IMR-90 (cell line): ENCODE results near the gene ZNF443. TPM values are rescaled to one million over a fixed set of nuclear protein-coding genes. Genes with fewer than 3 reads are reported as not detected.

ENCODE experiments used
- ATAC-seq: fragments of 200-7000 bp; cut with Tn5 transposase; 2 replicates; pipeline ENCODE4 v1.9.1; 2020; ENCODE audit warnings: low read depth, mild to moderate bottlenecking, moderate library complexity
- BruUV-seq: library from RNA; stranded (reverse); fragments of 400-500 nt; replicated peaks from 2 replicates; lab custom pipeline; 2021; lab: Mats Ljungman, UMichigan
- CTCF ChIA-PET: fragments of 300-600 bp; formaldehyde crosslinking; extraction: SDS; loops from one replicate; lab custom pipeline; 2021; ENCODE audit warnings: antibody characterized with exemption; lab: Yijun Ruan, JAX
- POLR2A ChIA-PET: fragments of 300-600 bp; sonication (Branson Sonifier 250); formaldehyde crosslinking; loops from one replicate; lab custom pipeline; 2022; ENCODE audit warnings: antibody characterized with exemption; ENCODE audit not compliant: unreplicated experiment; lab: Charles Lee
- DNase-seq: peaks from one replicate; pipeline ENCODE4 v3.0.0; 2013
- H2AFZ ChIP-seq: replicated peaks from 2 replicates; pipeline ENCODE3; 2013; ENCODE audit warnings: low read length, mild to moderate bottlenecking; ENCODE audit not compliant: poor library complexity
- H2AK5ac ChIP-seq: 2 replicates; pipeline ENCODE4 v1.6.1; 2013; ENCODE audit warnings: low read depth, low read length, inconsistent platforms
- H2AK9ac ChIP-seq: replicated peaks from 2 replicates; pipeline ENCODE3; 2013; ENCODE audit warnings: mild to moderate bottlenecking, low read depth, low read length, moderate library complexity; ENCODE audit not compliant: poor library complexity
- H2BK120ac ChIP-seq: 2 replicates; pipeline ENCODE4 v1.6.1; 2013; ENCODE audit warnings: low read depth, low read length, inconsistent platforms
- H2BK15ac ChIP-seq: 3 replicates; pipeline ENCODE4 v1.6.1; 2013; ENCODE audit warnings: low read depth, low read length, inconsistent platforms
- H2BK20ac ChIP-seq: 2 replicates; pipeline ENCODE4 v1.6.1; 2013; ENCODE audit warnings: low read depth, mild to moderate bottlenecking, inconsistent platforms, low read length, moderate library complexity
- H2BK5ac ChIP-seq: 2 replicates; pipeline ENCODE4 v1.6.1; 2013; ENCODE audit warnings: mild to moderate bottlenecking, low read depth, low read length, inconsistent platforms; ENCODE audit not compliant: poor library complexity, severe bottlenecking
- H3K14ac ChIP-seq: replicated peaks from 2 replicates; pipeline ENCODE4 v1.6.1; 2013; ENCODE audit warnings: low read depth, low read length, inconsistent platforms
- H3K18ac ChIP-seq: 2 replicates; pipeline ENCODE4 v1.6.1; 2013; ENCODE audit warnings: low read depth, low read length, control low read depth
- H3K23ac ChIP-seq: 2 replicates; pipeline ENCODE4 v1.6.1; 2013; ENCODE audit warnings: low read depth, low read length, inconsistent platforms
- H3K27ac ChIP-seq: 2 replicates; pipeline ENCODE4 v1.5.1; 2013; ENCODE audit warnings: mild to moderate bottlenecking, control low read depth, low read length; ENCODE audit not compliant: insufficient read depth
- H3K27me3 ChIP-seq: 2 replicates; pipeline ENCODE4 v1.6.1; 2013; ENCODE audit warnings: low read length; ENCODE audit not compliant: control insufficient read depth, insufficient read depth
- H3K36me3 ChIP-seq: 2 replicates; pipeline ENCODE4 v1.6.1; 2013; ENCODE audit warnings: low read length, mixed read lengths; ENCODE audit not compliant: control insufficient read depth, insufficient read depth
- H3K4ac ChIP-seq: 2 replicates; pipeline ENCODE4 v1.6.1; 2013; ENCODE audit warnings: low read depth, low read length, inconsistent platforms
- H3K4me1 ChIP-seq: 2 replicates; pipeline ENCODE4 v1.6.1; 2013; ENCODE audit warnings: low read length, mixed read lengths; ENCODE audit not compliant: control insufficient read depth, insufficient read depth
- H3K4me2 ChIP-seq: 2 replicates; pipeline ENCODE4 v1.6.1; 2013; ENCODE audit warnings: low read depth, mild to moderate bottlenecking, control low read depth, low read length, moderate library complexity
- H3K4me3 ChIP-seq: 2 replicates; pipeline ENCODE4 v1.5.1; 2013; ENCODE audit warnings: low read depth, mild to moderate bottlenecking, control low read depth, low read length, moderate library complexity; ENCODE audit not compliant: insufficient read depth
- H3K56ac ChIP-seq: 2 replicates; pipeline ENCODE4 v1.6.1; 2013; ENCODE audit warnings: low read length, inconsistent platforms; ENCODE audit not compliant: insufficient read depth; ENCODE audit errors: extremely low read depth
- H3K79me1 ChIP-seq, 2 experiments: 2 replicates each; pipeline ENCODE4 v1.6.1; 2013; ENCODE audit warnings: low read length in 2 of 2, inconsistent platforms in 1 of 2, low read depth in 1 of 2
- H3K9ac ChIP-seq: 2 replicates; pipeline ENCODE4 v1.6.1; 2013; ENCODE audit warnings: low read depth, low read length, control low read depth
- H3K9me1 ChIP-seq: 2 replicates; pipeline ENCODE4 v1.6.1; 2013; ENCODE audit warnings: low read length, inconsistent platforms; ENCODE audit not compliant: insufficient read depth
- H3K9me3 ChIP-seq: 2 replicates; pipeline ENCODE4 v1.6.1; 2013; ENCODE audit warnings: low read length; ENCODE audit not compliant: control insufficient read depth, insufficient read depth
- H4K20me1 ChIP-seq: 2 replicates; pipeline ENCODE4 v1.6.1; 2013; ENCODE audit warnings: low read length, inconsistent platforms; ENCODE audit not compliant: insufficient read depth
- H4K5ac ChIP-seq: 2 replicates; pipeline ENCODE4 v1.6.1; 2013; ENCODE audit warnings: mild to moderate bottlenecking, low read depth, low read length, control low read depth
- H4K8ac ChIP-seq, 2 experiments: 2 replicates each; pipeline ENCODE4 v1.6.1; 2013; ENCODE audit warnings: low read depth in 2 of 2, low read length in 2 of 2, control low read depth in 1 of 2, inconsistent platforms in 1 of 2
- H4K91ac ChIP-seq: 2 replicates; pipeline ENCODE4 v1.6.1; 2013; ENCODE audit warnings: low read depth, low read length, inconsistent platforms; ENCODE audit not compliant: insufficient read depth
- BHLHE40 ChIP-seq: fragments of 150-350 bp; IDR thresholded peaks from 2 replicates; pipeline ENCODE4 v1.6.1; 2016; ENCODE audit warnings: mild to moderate bottlenecking, low read depth, low read length
- CEBPB ChIP-seq: IDR thresholded peaks from 2 replicates; pipeline ENCODE4 v1.6.1; 2012; ENCODE audit warnings: low read depth, low read length, improper control_type of control experiment
- MAZ ChIP-seq: IDR thresholded peaks from 2 replicates; pipeline ENCODE4 v1.6.1; 2012; ENCODE audit warnings: low read depth, mild to moderate bottlenecking, low read length, improper control_type of control experiment, moderate library complexity, borderline replicate concordance
- MXI1 ChIP-seq: IDR thresholded peaks from 2 replicates; pipeline ENCODE4 v1.6.1; 2012; ENCODE audit warnings: low read depth, mild to moderate bottlenecking, low read length, moderate library complexity, borderline replicate concordance
- NFE2L2 ChIP-seq: fragments of 150-350 bp; IDR thresholded peaks from 2 replicates; pipeline ENCODE4 v1.6.1; 2016; ENCODE audit warnings: low read depth, mild to moderate bottlenecking, low read length
- POLR2A ChIP-seq: IDR thresholded peaks from 2 replicates; pipeline ENCODE4 v1.6.1; 2012; ENCODE audit warnings: mild to moderate bottlenecking, low read depth, low read length
- RAD21 ChIP-seq: IDR thresholded peaks from 2 replicates; pipeline ENCODE4 v1.6.1; 2012; ENCODE audit warnings: low read length, improper control_type of control experiment
- RFX5 ChIP-seq: IDR thresholded peaks from 2 replicates; pipeline ENCODE4 v1.8.0; 2012; ENCODE audit warnings: low read depth, mild to moderate bottlenecking, low read length, moderate library complexity
- WGBS, 2 experiments: methylation state at CpG; one replicate each; pipeline versions ENCODE4 v1.1.5 to v1.1.7; 2013; ENCODE audit warnings: missing lambda C conversion rate in 2 of 2; ENCODE audit not compliant: insufficient read length in 1 of 2; ENCODE audit errors: extremely low coverage in 2 of 2; 5-methylcytosine and 5-hydroxymethylcytosine counted together
- dilution Hi-C: fragments of 300-500 bp; cut with HindIII; formaldehyde crosslinking; loops from one replicate; pipeline ENCODE4 v1.14.3; 2018; ENCODE audit warnings: low sequenced_read_pairs; ENCODE audit not compliant: unreplicated experiment
- in situ Hi-C: fragments of 300-500 bp; cut with MboI; formaldehyde crosslinking; loops from 3 replicates; pipeline ENCODE4 v1.14.3; 2019; ENCODE audit warnings: low sequenced_read_pairs, inconsistent platforms, mixed read lengths
- intact Hi-C: fragments of 100-400 bp; cut with micrococcal nuclease; formaldehyde crosslinking; loops from 2 replicates; pipeline ENCODE4 v1.10.0; 2022
- polyA plus RNA-seq, 3 experiments: library from polyadenylated mRNA; depleted of rRNA; stranded (reverse); fragments of >200 nt; gene quantifications; 2 replicates each; pipeline ENCODE4 v1.2.3, GENCODE V29; 2012; ENCODE audit warnings: low replicate concordance in 1 of 3
- total RNA-seq: library from RNA; depleted of rRNA; stranded (reverse); fragments of >200 nt; gene quantifications from 2 replicates; pipeline ENCODE4 v1.2.3, GENCODE V29; 2012

Gene ZNF443
- total and polyA plus RNA-seq, 2 of the 4 experiments (the other 2 are of a cell fraction), result 0.79 to 3.2 TPM

- ChIA-PET POLR2A (no interaction called here), CTCF (no interaction called here)
- no peak overlapping the region for H3K14ac ChIP-seq
- no peaks in the 10 kb centered on the region for H3K27me3 ChIP-seq
- H4K8ac ChIP-seq, result no peak overlapping the region
- H3K9ac ChIP-seq, result no peak overlapping the region
- H3K18ac ChIP-seq, result no peak overlapping the region
- H2AK5ac ChIP-seq, result no peak overlapping the region
- 0 out of 2 replicates have a peak, but pooled peaks cover 4% of the 10 kb centered on the region for H3K9me1 ChIP-seq
- no peak overlapping the region for H2BK20ac ChIP-seq
- peaks cover 32 to 36% of the 10 kb centered on the region in 2 experiments for H3K79me1 ChIP-seq
- H3K27ac ChIP-seq, result no peak overlapping the region
- H2AFZ ChIP-seq, result no peak overlapping the region
- H2BK5ac ChIP-seq, result no peak overlapping the region
- no peak overlapping the region for H2BK120ac ChIP-seq
- no peak overlapping the region for H4K5ac ChIP-seq
- H3K4me2 ChIP-seq, result peak overlapping the region; percentile 27; the same call in 1 of the 2 replicates
- BruUV-seq, result no TSS peak
- DNase-seq (no peak), ATAC-seq (no peak)
- TF ChIP-seq MAZ (no peak), NFE2L2 (no peak), POLR2A (no peak), RAD21 (no peak), CEBPB (no peak), BHLHE40 (no peak), MXI1 (no peak), RFX5 (no peak)
- H3K23ac ChIP-seq, result no peak overlapping the region
- peaks cover 5% of the 10 kb centered on the region for H3K36me3 ChIP-seq
- H3K4me1 ChIP-seq, result peaks cover 6% of the 10 kb centered on the region
- intact Hi-C loops, result no loop called here
- in situ Hi-C loops, result no loop called here
- no CpG with 5 or more reads among the region's 2 CpGs for WGBS, 2 experiments
- H3K4ac ChIP-seq, result no peak overlapping the region
- dilution Hi-C loops, result no loop called here
- H2AK9ac ChIP-seq, result no peak overlapping the region
- no peaks in the 10 kb centered on the region; the same call in 1 of the 2 replicates for H4K20me1 ChIP-seq
- no peak overlapping the region for H3K4me3 ChIP-seq
- H3K56ac ChIP-seq, result no peak overlapping the region
- no peaks in the 10 kb centered on the region; the same call in 1 of the 2 replicates for H3K9me3 ChIP-seq
- H2BK15ac ChIP-seq, result no peak overlapping the region
- H4K91ac ChIP-seq, result no peak overlapping the region
These were observed 41.7 kb upstream of the ZNF443 start for GRCh38 chr19:12482509-12482886.
